Measurements from ENCODE around the gene ENAM. TPM values are rescaled to one million over a fixed set of nuclear protein-coding genes. Genes with fewer than 3 reads are reported as not detected.
A peak's percentile ranks its signal among the peaks of the same experiment; 100 is the strongest.

ENAM gene
- polyA plus RNA-seq, 1 experiment = 0.14 TPM

DNA sequence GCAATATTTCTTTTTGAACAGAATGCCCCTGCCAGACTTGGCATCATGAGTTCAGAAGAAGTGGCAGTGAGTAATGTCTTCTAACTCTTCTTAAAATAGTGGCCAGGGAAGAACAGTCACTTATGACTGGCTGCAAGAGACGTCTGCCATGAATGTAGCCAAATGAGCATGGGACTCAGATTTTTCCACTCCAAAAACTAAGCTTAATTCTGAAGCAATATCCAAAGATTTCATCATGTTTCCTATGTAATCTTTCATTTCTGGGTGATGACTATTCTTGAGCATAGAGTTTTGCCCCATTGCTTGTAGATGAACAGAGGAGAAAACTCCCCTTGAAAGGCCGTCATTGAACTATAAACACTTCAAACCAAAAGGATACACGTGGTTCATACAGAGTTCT, 24.7 kb upstream of the ENAM start:
- Histone ChIP-seq H3K27me3 (ENCODE audit: control insufficient read depth, insufficient read depth, low read length) (no peaks in the 10 kb centered on the region), H3K27ac (ENCODE audit: low read depth, low read length) (no peak overlapping the region), H3K9me3 (ENCODE audit: control insufficient read depth, insufficient read depth, low read length) (no peaks in the 10 kb centered on the region), H3K4me3 (ENCODE audit: low read depth, low read length) (no peak overlapping the region)
- TF ChIP-seq, protein P1, sequence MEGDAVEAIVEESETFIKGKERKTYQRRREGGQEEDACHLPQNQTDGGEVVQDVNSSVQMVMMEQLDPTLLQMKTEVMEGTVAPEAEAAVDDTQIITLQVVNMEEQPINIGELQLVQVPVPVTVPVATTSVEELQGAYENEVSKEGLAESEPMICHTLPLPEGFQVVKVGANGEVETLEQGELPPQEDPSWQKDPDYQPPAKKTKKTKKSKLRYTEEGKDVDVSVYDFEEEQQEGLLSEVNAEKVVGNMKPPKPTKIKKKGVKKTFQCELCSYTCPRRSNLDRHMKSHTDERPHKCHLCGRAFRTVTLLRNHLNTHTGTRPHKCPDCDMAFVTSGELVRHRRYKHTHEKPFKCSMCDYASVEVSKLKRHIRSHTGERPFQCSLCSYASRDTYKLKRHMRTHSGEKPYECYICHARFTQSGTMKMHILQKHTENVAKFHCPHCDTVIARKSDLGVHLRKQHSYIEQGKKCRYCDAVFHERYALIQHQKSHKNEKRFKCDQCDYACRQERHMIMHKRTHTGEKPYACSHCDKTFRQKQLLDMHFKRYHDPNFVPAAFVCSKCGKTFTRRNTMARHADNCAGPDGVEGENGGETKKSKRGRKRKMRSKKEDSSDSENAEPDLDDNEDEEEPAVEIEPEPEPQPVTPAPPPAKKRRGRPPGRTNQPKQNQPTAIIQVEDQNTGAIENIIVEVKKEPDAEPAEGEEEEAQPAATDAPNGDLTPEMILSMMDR (IDR thresholded peaks at IDR 0.05; ENCODE audit: low read depth, low read length) = no peak
- ChIA-PET POLR2A (no interaction called here), CTCF (interaction anchor here (0.6 to 1.5 kb wide), 4 partner anchors 13 to 580 kb away, joined by 3 to 5 read pairs (median 4); no protein-coding TSS in a partner anchor)
- DNase-seq (ENCODE audit: low read depth, low spot score) = no peak

GRCh38 chr4:70606459-70606858, 22.1 kb upstream of the ENAM start:
- ChIA-PET POLR2A (no interaction called here), CTCF (interaction anchor here (1.0 to 2.3 kb wide), 2 partner anchors 46 kb away, joined by 3 to 5 read pairs; no protein-coding TSS in a partner anchor)
- TF ChIP-seq, protein P1 (IDR thresholded peaks at IDR 0.05; ENCODE audit: low read depth, low read length) = no peak

GRCh38 chr4:70607334-70607853, 21.1 kb upstream of the ENAM start:
- POLR2A ChIA-PET = no interaction called here
- no peaks in the 10 kb centered on the region for H3K9me3 ChIP-seq (ENCODE audit: control insufficient read depth, insufficient read depth, low read length)
- H3K27me3 ChIP-seq (ENCODE audit: control insufficient read depth, insufficient read depth, low read length) = no peaks in the 10 kb centered on the region
- DNase-seq (ENCODE audit: low read depth, low spot score) = no peak
- H3K27ac ChIP-seq (ENCODE audit: low read depth, low read length) = no peak overlapping the region
- CTCF ChIA-PET = interaction anchor here (0.6 to 2.3 kb wide), 2 partner anchors 45 to 402 kb away, joined by 3 to 5 read pairs; no protein-coding TSS in a partner anchor
- TF ChIP-seq, protein P1 (IDR thresholded peaks at IDR 0.05; ENCODE audit: low read depth, low read length) = no peak
- no peak overlapping the region for H3K4me3 ChIP-seq (ENCODE audit: low read depth, low read length)

More at GRCh38 chr4:70606459-70606858, 22.1 kb upstream of the ENAM start:
- no peaks in the 10 kb centered on the region for H3K9me3 ChIP-seq (ENCODE audit: control insufficient read depth, insufficient read depth, low read length)
- no peak overlapping the region for H3K4me3 ChIP-seq (ENCODE audit: low read depth, low read length)
- H3K27ac ChIP-seq (ENCODE audit: low read depth, low read length) = no peak overlapping the region
- no peaks in the 10 kb centered on the region for H3K27me3 ChIP-seq (ENCODE audit: control insufficient read depth, insufficient read depth, low read length)
- no peak for DNase-seq (ENCODE audit: low read depth, low spot score)

- ChIA-PET POLR2A (no interaction called here), CTCF (no interaction called here)
- Histone ChIP-seq H3K27me3 (ENCODE audit: control insufficient read depth, insufficient read depth, low read length) (no peaks in the 10 kb centered on the region), H3K27ac (ENCODE audit: low read depth, low read length) (no peak overlapping the region), H3K4me3 (ENCODE audit: low read depth, low read length) (no peak overlapping the region), H3K9me3 (ENCODE audit: control insufficient read depth, insufficient read depth, low read length) (no peaks in the 10 kb centered on the region)
- TF ChIP-seq, protein P1 (IDR thresholded peaks at IDR 0.05; ENCODE audit: low read depth, low read length) = no peak
- DNase-seq (ENCODE audit: low read depth, low spot score) = no peak
Observed at GRCh38 chr4:70608324-70608723, 20.2 kb upstream of the ENAM start.

- ChIA-PET POLR2A (no interaction called here), CTCF (interaction anchor here (0.6 to 1.5 kb wide), 3 partner anchors 38 to 59 kb away, joined by 3 to 4 read pairs (median 4); no protein-coding TSS in a partner anchor)
- TF ChIP-seq, protein P1 (IDR thresholded peaks at IDR 0.05; ENCODE audit: low read depth, low read length) = no peak
- DNase-seq (ENCODE audit: low read depth, low spot score) = no peak
- H3K27me3 ChIP-seq (ENCODE audit: control insufficient read depth, insufficient read depth, low read length) = no peaks in the 10 kb centered on the region
- no peak overlapping the region for H3K27ac ChIP-seq (ENCODE audit: low read depth, low read length)
- no peaks in the 10 kb centered on the region for H3K9me3 ChIP-seq (ENCODE audit: control insufficient read depth, insufficient read depth, low read length)
- peak overlapping the region; percentile 1; the same call in 1 of the 2 replicates for H3K4me3 ChIP-seq (ENCODE audit: low read depth, low read length)
Observed at GRCh38 chr4:70613306-70614183, 15.0 kb upstream of the ENAM start.
